ENCODE data around the gene TAF4B.
"Not testable (repeated sequence)": the region's sequence is repeated elsewhere in the genome, so short reads cannot be mapped to it uniquely, and the experiment has no call there.

The TAF4B gene

DNA sequence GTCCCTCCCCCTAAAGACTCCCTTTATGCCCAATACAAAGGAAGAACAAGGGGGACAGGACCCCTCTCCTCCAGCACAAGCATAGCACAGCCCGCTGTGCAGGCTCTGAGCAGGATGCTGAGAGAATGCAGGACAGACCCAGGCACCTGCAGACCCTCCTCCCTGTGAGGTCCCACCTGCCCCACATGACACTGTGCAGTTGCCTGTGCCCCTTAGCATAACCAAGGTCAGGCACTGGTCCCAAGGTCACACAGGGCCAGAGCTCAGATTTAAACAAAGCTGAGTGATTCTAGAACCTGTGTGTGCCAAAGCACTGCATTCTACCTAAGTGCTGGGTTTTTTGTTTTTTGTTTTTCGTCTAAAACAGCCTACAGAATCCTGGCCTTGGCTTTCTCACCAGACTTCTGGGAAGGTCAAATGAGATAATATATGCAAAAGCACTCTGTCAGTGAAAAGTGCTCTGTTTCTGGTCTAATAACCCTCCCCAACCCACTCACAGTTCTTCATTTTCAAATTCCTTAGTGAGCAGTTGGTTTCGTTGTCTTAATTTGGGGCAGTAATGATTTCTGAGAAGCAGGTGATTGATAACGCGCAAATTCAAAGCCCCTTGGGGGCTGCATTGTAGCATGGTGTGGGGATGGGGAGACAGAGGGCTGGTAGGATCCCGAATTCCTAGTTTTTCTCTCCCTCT is 196.4 kb downstream of the TAF4B start:
- no peak for DNase-seq (ENCODE audit: low read depth in 2 of 2)

DNA sequence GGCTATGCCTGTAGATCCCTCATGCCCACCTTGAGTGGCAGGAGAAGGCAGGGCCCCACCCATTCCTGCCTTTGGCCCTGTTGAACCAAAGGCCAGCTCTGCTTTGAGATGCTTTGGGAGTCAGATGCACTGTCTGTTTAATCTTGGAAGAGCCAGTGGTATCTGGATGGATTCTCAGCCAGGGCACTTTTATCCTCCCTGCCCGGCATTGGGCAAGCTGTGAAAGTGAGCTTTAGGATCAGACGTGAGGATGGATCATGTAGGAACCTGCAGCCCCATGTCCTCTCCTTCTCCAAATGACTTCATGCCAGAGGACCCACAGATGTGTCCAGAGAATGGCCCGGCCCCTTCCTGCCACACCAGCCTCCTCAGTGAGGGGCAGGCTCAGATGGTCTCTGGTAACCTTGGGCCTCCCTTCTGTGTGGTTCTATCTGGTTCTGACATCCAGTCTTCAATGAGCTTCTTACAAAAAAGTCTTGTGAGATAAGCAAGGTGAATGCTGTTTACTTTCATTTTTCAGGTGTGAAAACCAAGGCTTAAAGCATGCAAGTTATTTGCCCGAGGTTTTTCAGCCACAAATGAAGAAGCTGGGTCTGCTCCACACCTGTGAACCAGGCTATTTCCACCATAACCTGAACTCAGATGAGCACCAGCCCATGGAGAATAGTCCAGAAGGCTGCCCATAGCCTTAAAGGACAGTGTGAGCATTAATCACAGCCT is 198.3 kb downstream of the TAF4B start:
- no peak for DNase-seq (ENCODE audit: low read depth in 2 of 2)

DNA sequence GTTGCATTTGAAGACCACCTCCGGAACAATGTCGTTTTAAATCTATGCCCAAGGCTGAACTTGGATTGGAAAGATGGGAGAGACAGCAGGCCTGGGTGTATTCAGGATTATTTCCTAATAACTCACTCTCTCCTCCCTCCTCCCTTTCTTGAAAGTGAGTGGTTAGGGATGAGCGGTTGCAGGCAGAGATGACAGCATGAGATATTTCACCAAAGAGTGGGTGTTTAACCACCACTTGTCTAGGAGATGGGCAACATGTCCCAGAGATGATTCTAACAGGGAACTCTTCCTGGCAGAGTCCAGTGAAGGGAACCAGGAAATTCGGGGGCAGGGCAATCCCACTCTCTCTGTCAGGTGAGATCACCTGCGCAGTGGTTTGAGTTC is 198.9 kb downstream of the TAF4B start:
- no peak for DNase-seq (ENCODE audit: low read depth in 2 of 2)

DNA sequence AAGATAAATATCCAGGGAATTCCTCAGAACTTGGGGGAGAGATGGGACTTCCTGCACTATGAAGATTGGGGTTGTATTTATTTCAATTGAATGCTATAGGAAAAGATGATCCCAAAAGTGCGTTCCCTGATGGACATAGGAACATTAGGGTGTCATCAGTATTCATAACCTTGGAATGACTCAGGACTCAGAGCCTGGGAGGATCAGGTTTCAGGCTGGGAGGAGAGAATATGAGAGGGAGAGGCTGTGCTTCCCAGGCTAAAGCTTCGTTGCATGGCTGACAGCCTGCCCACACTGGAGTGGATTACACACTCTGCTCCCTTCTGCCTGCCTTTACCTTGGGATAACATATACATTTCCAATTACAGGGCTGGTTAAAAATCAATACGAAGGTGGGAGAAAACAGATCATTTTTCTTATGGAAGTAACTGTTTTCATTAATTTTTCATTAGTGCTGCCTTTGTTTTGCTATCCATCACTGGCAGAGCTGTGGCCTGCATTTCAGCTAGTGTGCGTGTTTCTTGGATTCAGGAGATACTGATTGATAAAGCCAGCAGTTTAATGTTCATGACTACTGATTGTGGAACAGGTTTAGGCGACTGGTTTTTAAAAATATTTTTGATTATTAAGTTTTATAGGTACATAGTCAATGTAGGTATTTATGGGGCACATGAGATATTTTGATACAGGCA is 203.4 kb downstream of the TAF4B start:
- no peak for DNase-seq (ENCODE audit: low read depth in 2 of 2)

DNA sequence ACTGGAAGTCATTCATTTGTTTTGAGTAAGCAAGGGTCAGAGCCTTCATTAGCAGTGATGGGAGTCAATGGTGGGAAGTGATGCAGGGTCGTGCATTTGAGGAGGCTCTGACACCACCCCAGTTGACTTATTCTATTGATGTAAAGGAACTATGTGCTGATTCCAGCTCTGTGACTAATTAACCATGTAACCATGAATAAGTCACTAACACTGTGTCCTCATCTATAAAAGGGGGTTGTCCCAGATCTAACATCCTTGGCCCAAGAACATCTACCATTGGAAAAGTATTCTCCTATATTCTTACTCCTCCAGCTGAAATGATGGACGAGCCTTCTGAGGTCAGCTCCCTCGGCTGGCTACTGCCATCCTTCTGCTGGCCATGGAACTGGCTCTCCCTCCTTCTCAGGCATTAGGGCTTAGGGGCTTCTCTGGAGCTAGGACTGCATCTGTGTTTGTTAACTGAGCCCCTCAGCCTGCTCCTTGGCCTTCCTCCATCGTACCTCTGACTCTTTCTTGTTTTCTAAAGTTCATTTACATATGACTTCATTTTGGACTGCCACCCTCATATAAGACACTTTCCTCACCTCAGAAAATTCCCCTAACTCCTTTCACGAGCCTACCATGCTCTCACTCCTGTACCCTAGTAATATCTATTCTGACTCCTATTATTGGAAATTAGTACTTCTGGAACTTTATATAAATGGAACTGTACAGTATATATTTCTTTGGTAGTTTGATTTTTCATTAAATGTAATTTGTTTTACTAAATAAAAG is 206.6 kb downstream of the TAF4B start:
- DNase-seq (ENCODE audit: low read depth in 2 of 2): no peak

DNA sequence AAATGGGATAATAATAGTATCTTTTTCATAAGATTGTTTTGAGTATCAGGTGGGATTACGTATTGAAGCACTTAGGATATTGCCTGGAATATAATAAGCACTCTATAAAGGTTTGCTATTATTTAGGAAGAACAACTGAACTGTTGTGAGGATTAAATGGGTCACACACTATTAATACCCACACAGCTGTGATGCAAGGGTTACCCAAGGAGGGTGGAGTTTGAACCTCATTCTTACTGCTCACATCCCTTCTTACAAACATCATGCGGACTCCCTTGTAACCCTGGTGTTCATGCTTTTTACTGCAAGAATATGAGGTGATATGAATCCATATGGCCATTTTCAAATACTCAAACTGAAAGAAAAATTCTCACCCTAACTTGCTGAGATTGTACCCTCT is 208.6 kb downstream of the TAF4B start:
- no peak for DNase-seq (ENCODE audit: low read depth in 2 of 2)

DNA sequence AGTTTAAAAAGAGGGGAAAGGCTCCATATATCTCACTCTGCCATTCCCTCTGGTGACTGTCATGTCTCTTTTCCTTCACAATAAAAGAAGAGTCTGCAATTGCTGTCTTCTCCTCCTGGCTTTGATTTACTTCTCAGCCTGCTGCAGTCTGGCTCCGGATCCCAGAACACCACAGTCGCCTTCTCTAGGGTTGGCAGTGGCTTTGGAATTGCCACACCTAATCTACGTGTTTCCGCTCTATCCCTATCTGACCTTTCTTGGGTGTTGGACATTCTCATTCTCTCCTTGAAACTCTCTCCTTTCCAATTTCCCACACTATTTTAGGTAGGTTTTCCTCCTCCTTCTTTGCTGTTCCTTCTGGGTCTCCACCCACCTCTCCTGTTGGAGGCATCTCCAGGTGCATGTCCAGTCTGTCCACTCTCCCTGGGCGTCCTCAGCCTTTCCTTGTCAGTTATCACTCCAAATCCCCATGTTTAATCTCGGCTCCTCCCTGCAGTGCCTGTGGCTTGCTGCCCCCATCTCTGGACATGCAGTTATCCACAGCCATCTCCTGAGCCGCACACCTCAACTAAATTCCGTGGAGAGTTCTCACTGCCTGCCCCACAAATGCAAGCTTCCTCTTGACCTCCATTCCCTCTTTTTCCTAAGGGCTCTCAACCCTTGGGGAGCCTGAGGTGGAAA is 209.3 kb downstream of the TAF4B start:
- no peak for DNase-seq (ENCODE audit: low read depth in 2 of 2)

DNA sequence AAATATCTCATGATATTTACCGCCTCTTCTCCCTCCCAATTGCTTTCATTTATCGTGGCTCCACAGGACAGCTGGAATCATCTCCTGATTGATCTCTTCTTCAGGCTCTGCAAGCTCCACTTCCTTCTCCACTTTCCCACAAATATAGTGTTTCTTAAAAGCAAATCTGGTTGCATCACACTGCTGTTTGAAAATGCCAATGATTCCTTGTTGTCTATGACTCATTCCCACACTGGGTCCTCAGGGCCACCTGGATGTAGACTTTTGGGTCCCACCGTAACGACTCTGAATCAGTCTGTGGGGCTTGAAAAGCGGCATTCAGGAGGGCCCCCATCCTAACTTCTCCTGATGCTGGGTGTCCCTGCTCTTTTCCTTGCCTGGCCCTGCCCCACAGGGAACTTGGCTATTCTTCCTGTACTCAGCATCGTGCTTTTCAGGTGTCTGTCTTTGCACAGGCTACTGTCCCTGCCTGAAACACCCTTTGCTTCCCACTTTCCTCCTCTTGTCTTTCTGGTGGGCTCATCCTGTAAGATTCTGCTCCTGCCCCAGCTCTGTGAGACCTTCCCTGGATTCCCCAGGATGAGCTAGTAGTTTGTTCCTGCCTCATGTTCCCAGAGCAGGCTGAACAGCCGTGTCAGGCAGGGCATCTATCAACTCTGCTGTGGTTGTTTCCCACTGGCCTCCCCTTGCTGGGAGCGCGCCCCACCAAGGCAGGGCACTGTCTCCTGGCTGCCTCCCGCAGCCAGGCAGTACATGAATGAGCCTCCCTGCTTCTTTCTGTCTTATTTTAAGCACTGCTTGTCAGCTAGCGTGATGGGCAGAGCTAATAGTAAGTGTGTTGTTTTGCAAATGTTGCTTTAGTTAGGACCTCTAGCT is 210.2 kb downstream of the TAF4B start:
- no peak for DNase-seq (ENCODE audit: low read depth in 2 of 2)

DNA sequence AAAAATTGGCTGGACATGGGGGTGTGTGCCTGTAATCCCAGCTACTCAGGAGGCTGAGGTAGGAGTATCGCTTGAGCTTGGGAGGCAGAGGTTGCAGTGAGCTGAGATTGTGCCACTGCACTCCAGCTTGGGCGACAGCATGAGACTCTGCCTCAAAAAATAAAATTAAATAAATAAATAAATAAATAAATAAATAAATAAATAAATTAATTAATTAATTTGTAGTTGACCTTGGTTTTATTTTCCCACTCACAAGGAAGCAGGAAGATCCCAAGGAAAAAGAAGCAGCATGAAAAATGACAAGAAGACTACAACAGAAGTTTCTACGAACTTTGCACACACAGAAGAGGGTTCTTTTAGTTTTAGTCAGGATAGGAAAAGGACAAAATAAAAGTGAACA is 211.4 kb downstream of the TAF4B start:
- DNase-seq (ENCODE audit: low read depth in 2 of 2): not testable (repeated sequence)

DNA sequence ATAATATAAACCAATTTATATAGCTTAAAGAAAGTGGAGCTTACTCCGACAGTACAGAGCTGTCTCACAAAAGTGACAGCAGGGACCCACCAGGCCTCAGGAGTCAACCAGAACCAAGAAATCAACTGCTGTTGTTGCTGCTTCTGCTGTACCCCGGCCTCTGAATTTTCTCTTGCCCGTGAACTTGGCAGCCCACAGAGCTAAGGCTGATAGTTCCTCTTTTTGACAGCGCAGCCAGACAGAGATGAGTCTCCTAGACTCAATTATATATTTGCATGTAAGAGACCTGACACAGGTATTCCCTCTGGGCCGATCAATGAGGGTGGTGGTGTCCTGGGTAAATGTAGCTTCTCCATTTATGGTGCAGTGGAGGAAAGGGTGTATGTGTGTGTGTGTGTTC is 212.7 kb downstream of the TAF4B start:
- no peak for DNase-seq (ENCODE audit: low read depth in 2 of 2)

DNA sequence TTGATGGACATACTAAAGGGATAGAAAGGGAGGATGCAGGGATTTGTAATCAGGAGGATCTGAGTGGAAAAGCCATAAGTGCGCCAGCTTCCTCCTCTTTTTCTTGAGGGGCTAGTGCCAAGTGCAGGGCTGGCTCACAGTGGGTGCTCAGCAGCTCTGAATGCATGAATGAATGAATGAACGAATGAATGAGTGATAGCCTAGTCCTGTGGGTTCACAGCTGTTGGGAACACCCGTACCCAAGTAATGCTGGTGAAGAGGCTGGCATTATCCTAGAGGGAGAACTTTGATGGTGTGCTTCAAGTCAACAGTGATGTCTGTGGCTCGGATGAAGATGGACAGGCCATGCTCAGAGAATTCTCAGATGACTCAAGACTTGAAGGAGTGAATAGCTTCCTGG is 213.3 kb downstream of the TAF4B start:
- DNase-seq (ENCODE audit: low read depth in 2 of 2): no peak

DNA sequence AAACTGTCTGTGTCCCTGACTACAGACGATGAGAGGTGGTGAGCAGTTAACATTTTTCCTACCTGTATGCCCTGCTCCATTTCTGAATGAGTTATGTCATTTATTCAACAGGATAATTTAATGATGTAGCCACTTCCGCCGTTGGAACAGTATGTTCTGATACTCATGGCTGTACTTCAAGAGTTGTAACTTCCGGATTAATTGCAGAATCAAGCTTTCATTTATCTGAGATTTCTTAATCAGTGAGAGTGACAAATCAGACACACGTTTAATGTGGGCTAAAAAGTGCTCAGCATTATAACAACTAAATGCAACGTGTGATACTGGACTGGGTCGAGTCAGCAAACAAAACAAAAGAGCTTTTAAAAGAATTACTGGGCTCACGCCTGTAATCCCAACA is 214.4 kb downstream of the TAF4B start:
- no peak for DNase-seq (ENCODE audit: low read depth in 2 of 2)

All from stimulated activated CD4-positive, alpha-beta T cell treated with anti-CD3 and anti-CD28 coated beads, Interleukin-12 subunit alpha, Interleukin-12 subunit beta, amount 100 ng/mL, for 24 hours (primary cell).